ENCODE measurements around the gene MB21D2. TPM values are rescaled to one million over a fixed set of nuclear protein-coding genes. Genes with fewer than 3 reads are reported as not detected.

Gene MB21D2
- total RNA-seq, 2 experiments from 2014 or later, result 0.06 TPM; not detected in 1

- Histone ChIP-seq H2AFZ (ENCODE audit: low read length) (no peak overlapping the region), H3K4me2 (ENCODE audit: low read length) (no peak overlapping the region), H3K4me1 (ENCODE audit: insufficient read depth, low read length, poor library complexity, severe bottlenecking) (peaks cover 7% of the 10 kb centered on the region), H3K36me3 (ENCODE audit: insufficient read depth, low read length) (no peaks in the 10 kb centered on the region), H3K9me2 (ENCODE audit: insufficient read depth, low read length) (no peaks in the 10 kb centered on the region), H4K20me1 (ENCODE audit: insufficient read depth, low read length) (no peaks in the 10 kb centered on the region), H3K4me3 (ENCODE audit: low read depth, low read length, poor library complexity, severe bottlenecking) (no peak overlapping the region), H3K79me2 (ENCODE audit: insufficient read depth, low read depth, low read length) (no peaks in the 10 kb centered on the region), H3K9me3 (ENCODE audit: low read length) (no peaks in the 10 kb centered on the region), H3K27ac (ENCODE audit: low read depth, low read length, poor library complexity, severe bottlenecking) (no peak overlapping the region)
- no peak for DNase-seq (ENCODE audit: low spot score)
- TF ChIP-seq EZH2phosphoT487 (IDR thresholded peaks at IDR 0.05; ENCODE audit: borderline replicate concordance, low read depth, low read length) (no peak), CTCF (conservative IDR thresholded peaks at IDR 0.05; ENCODE audit: low read length) (no peak)
- no TSS peak for BruUV-seq (replicated peaks)
- CTCF ChIA-PET (ENCODE audit: unreplicated experiment), result no interaction called here
- intact Hi-C loops (cut with micrococcal nuclease; ENCODE audit: unreplicated experiment), result no loop called here
- POLR2A ChIA-PET, result interaction anchor here (0.6 kb wide), 1 partner anchor 44 kb away, joined by 3 read pairs; no protein-coding TSS in a partner anchor
Observed at GRCh38 chr3:192830291-192831110, 87.2 kb downstream of the MB21D2 start.

GRCh38 chr3:192827863-192828594 lies 89.6 kb downstream of the MB21D2 start:
- Histone ChIP-seq H3K79me2 (ENCODE audit: insufficient read depth, low read depth, low read length) (no peaks in the 10 kb centered on the region), H3K36me3 (ENCODE audit: insufficient read depth, low read length) (no peaks in the 10 kb centered on the region), H3K27ac (ENCODE audit: low read depth, low read length, poor library complexity, severe bottlenecking) (no peak overlapping the region), H3K9me2 (ENCODE audit: insufficient read depth, low read length) (no peaks in the 10 kb centered on the region), H3K4me1 (ENCODE audit: insufficient read depth, low read length, poor library complexity, severe bottlenecking) (peaks cover 10% of the 10 kb centered on the region), H3K4me3 (ENCODE audit: low read depth, low read length, poor library complexity, severe bottlenecking) (no peak overlapping the region), H3K4me2 (ENCODE audit: low read length) (no peak overlapping the region), H3K9me3 (ENCODE audit: low read length) (no peaks in the 10 kb centered on the region), H2AFZ (ENCODE audit: low read length) (no peak overlapping the region), H4K20me1 (ENCODE audit: insufficient read depth, low read length) (no peaks in the 10 kb centered on the region)
- ChIA-PET POLR2A (interaction anchor here (1.5 kb wide), 1 partner anchor 14 kb away, joined by 4 read pairs; no protein-coding TSS in a partner anchor), CTCF (ENCODE audit: unreplicated experiment) (interaction anchor here (0.5 kb wide), 1 partner anchor 1067 kb away, joined by 3 read pairs; no protein-coding TSS in a partner anchor)
- no TSS peak for BruUV-seq (replicated peaks)
- no peak for DNase-seq (ENCODE audit: low spot score)
- intact Hi-C loops (cut with micrococcal nuclease; ENCODE audit: unreplicated experiment), result no loop called here
- TF ChIP-seq CTCF (conservative IDR thresholded peaks at IDR 0.05; ENCODE audit: low read length) (no peak), EZH2phosphoT487 (IDR thresholded peaks at IDR 0.05; ENCODE audit: borderline replicate concordance, low read depth, low read length) (no peak)

All from OCI-LY7 (cell line).